Lower lobe of right lung (tissue), 2 donors: Measurements from ENCODE around the gene CHRNG. TPM values are rescaled to one million over a fixed set of nuclear protein-coding genes. Genes with fewer than 3 reads are reported as not detected.
"Not testable (repeated sequence)": the region's sequence is repeated elsewhere in the genome, so short reads cannot be mapped to it uniquely, and the experiment has no call there.

Experiments
- ATAC-seq, 2 donors: fragments of 200-7000 bp; cut with Tn5 transposase; one replicate each; pipeline ENCODE4 v1.9.1; 2020 to 2022; ENCODE audit warnings: mild to moderate bottlenecking in 2 of 2, moderate library complexity in 2 of 2
- DNase-seq: peaks from one replicate; pipeline ENCODE4 v3.0.0-alpha.2; 2020
- H3K27ac ChIP-seq: fragments of 200-600 bp; one replicate; pipeline ENCODE4 v1.8.0; 2022
- H3K27me3 ChIP-seq: fragments of 200-600 bp; one replicate; pipeline ENCODE4 v1.8.0; 2022; ENCODE audit warnings: low read depth
- H3K36me3 ChIP-seq: fragments of 200-600 bp; one replicate; pipeline ENCODE4 v1.8.0; 2022; ENCODE audit warnings: mild to moderate bottlenecking
- H3K4me1 ChIP-seq: fragments of 200-600 bp; one replicate; pipeline ENCODE4 v1.8.0; 2022
- H3K4me3 ChIP-seq: fragments of 200-600 bp; one replicate; pipeline ENCODE4 v1.8.0; 2022; ENCODE audit warnings: mild to moderate bottlenecking
- H3K9me3 ChIP-seq: fragments of 200-600 bp; one replicate; pipeline ENCODE4 v1.8.0; 2022
- intact Hi-C: fragments of 100-400 bp; cut with DNase I; formaldehyde crosslinking; loops from one replicate; pipeline ENCODE4 v1.11.0; 2022
- total RNA-seq: library from RNA; stranded (reverse); fragmentation: NEBNext Ultra II Directional; extraction: Animal tissue kit (Norgen Biotek cat#: 25700); gene quantifications from one replicate; pipeline ENCODE4 v1.2.1, GENCODE V29; 2021
- TF ChIP-seq, protein P1 (sequence below): fragments of 200-600 bp; IDR thresholded peaks from one replicate; pipeline ENCODE4 v1.8.0; 2022; ENCODE audit warnings: antibody characterized with exemption, mild to moderate bottlenecking
- donor health status: DM: no; HTN: yes; CAD: no; lungs with severe emphysema.

The CHRNG gene
- total RNA-seq, 1 donor from 2014 or later = not detected

GRCh38 chr2:232563580-232563979 lies 24.1 kb downstream of the CHRNG start:
- Histone ChIP-seq H3K9me3 (no peaks in the 10 kb centered on the region), H3K27me3 (no peaks in the 10 kb centered on the region), H3K4me3 (no peak overlapping the region), H3K27ac (no peak overlapping the region), H3K36me3 (peaks cover 99% of the 10 kb centered on the region), H3K4me1 (peaks cover 5% of the 10 kb centered on the region)
- ATAC-seq = peak; percentile 64 to 88
- TF ChIP-seq, protein P1, sequence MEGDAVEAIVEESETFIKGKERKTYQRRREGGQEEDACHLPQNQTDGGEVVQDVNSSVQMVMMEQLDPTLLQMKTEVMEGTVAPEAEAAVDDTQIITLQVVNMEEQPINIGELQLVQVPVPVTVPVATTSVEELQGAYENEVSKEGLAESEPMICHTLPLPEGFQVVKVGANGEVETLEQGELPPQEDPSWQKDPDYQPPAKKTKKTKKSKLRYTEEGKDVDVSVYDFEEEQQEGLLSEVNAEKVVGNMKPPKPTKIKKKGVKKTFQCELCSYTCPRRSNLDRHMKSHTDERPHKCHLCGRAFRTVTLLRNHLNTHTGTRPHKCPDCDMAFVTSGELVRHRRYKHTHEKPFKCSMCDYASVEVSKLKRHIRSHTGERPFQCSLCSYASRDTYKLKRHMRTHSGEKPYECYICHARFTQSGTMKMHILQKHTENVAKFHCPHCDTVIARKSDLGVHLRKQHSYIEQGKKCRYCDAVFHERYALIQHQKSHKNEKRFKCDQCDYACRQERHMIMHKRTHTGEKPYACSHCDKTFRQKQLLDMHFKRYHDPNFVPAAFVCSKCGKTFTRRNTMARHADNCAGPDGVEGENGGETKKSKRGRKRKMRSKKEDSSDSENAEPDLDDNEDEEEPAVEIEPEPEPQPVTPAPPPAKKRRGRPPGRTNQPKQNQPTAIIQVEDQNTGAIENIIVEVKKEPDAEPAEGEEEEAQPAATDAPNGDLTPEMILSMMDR = no peak
- no peak for DNase-seq
- intact Hi-C loops = no loop called here

GRCh38 chr2:232567721-232568120 lies 28.2 kb downstream of the CHRNG start:
- no peaks in the 10 kb centered on the region for H3K27me3 ChIP-seq
- no peak overlapping the region for H3K27ac ChIP-seq
- ATAC-seq = no peak
- peaks cover 6% of the 10 kb centered on the region for H3K4me1 ChIP-seq
- no peak for DNase-seq
- intact Hi-C loops = no loop called here
- H3K9me3 ChIP-seq = no peaks in the 10 kb centered on the region
- TF ChIP-seq, protein P1 = no peak
- H3K4me3 ChIP-seq = no peak overlapping the region
- peaks cover 100% of the 10 kb centered on the region for H3K36me3 ChIP-seq

- Histone ChIP-seq H3K4me1 (peaks cover 6% of the 10 kb centered on the region), H3K4me3 (no peak overlapping the region), H3K27ac (no peak overlapping the region), H3K36me3 (peaks cover 100% of the 10 kb centered on the region), H3K9me3 (no peaks in the 10 kb centered on the region), H3K27me3 (no peaks in the 10 kb centered on the region)
- intact Hi-C loops = no loop called here
- TF ChIP-seq, protein P1 = no peak
- DNase-seq (no peak), ATAC-seq (peak; percentile 49 to 50)
Observed at GRCh38 chr2:232568161-232568560, 28.7 kb downstream of the CHRNG start.

DNA sequence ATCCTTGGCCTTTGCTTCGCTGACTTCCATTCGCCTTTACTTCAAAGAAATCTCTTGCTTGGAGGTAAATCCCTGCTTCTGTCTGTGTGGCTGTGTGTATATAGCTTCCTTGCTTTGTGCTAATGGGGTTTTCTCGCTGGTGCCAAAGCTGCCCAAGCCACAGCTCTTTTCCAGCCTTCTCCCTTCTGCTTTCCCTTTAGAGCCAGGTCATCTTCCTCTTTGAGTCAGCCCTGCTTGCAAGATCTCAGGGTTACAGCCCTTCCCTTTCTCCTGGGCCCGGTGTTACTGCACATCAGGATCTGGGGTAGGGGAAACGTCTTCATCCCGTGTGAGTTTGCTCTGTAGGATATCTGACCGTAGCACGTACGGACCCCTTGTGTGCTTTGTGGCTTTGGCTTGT lies 30.0 kb downstream of the CHRNG start:
- DNase-seq (no peak), ATAC-seq (no peak)
- Histone ChIP-seq H3K27ac (no peak overlapping the region), H3K27me3 (no peaks in the 10 kb centered on the region), H3K4me3 (no peak overlapping the region), H3K4me1 (peaks cover 6% of the 10 kb centered on the region), H3K9me3 (no peaks in the 10 kb centered on the region), H3K36me3 (peaks cover 99% of the 10 kb centered on the region)
- intact Hi-C loops = no loop called here
- TF ChIP-seq, protein P1 = no peak

DNA sequence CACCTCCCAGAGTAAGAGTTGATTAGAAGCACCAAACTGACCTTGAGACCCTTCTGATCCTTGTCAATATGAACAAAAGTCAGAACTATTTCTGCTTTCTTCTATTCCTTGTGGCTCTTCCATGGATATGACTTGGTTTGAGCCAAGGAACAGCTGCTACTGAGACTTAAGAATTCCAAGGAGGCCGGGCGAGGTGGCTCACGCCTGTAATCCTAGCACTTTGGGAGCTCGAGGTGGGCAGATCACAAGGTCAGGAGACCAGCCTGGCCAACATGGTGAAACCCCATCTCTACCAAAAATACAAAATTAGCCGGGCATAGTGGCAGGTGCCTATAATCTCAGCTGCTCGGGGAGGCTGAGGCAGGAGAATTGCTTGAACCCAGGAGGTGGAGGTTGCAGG lies 31.0 kb downstream of the CHRNG start:
- ATAC-seq, intact Hi-C loops, H3K27ac ChIP-seq, H3K9me3 ChIP-seq, H3K4me3 ChIP-seq, H3K27me3 ChIP-seq, DNase-seq, H3K4me1 ChIP-seq: not testable (repeated sequence)
- peaks cover 99% of the 10 kb centered on the region for H3K36me3 ChIP-seq

- intact Hi-C loops = no loop called here
- ATAC-seq = peak in 1 of 2 donors; percentile 43
- Histone ChIP-seq H3K27ac (no peak overlapping the region), H3K36me3 (peaks cover 98% of the 10 kb centered on the region), H3K4me3 (no peak overlapping the region), H3K27me3 (no peaks in the 10 kb centered on the region), H3K9me3 (no peaks in the 10 kb centered on the region), H3K4me1 (peaks cover 6% of the 10 kb centered on the region)
- DNase-seq = no peak
- TF ChIP-seq, protein P1 = no peak
Observed at GRCh38 chr2:232571026-232571474, 31.6 kb downstream of the CHRNG start.
